ENCODE results near the gene C19orf85. TPM values are rescaled to one million over a fixed set of nuclear protein-coding genes. Genes with fewer than 3 reads are reported as not detected.

C19orf85 gene
- total and polyA plus RNA-seq, 10 of the 15 experiments (the other 5 are each of a cell fraction or from before 2014, with no cell fraction given) = not detected

- 15% methylated on average over 17 of the region's 18 CpGs for WGBS (ENCODE audit: insufficient coverage, insufficient replicate concordance, low lambda C conversion rate, missing lambda C conversion rate)
- H2AFZ ChIP-seq (ENCODE audit: control insufficient read depth, low read depth, low read length) = peak overlapping the region; percentile 86
- ChIA-PET CTCF (interaction anchor here (0.5 to 1.7 kb wide), 5 partner anchors 9 to 768 kb away, joined by 3 to 16 read pairs (median 4); partner anchors contain the start of genes ISOC2 and ZNF628), POLR2A (interaction anchor here (0.6 to 1.0 kb wide), 2 partner anchors 18 to 98 kb away, joined by 3 read pairs; no protein-coding TSS in a partner anchor), RAD21 (ENCODE audit: unreplicated experiment) (interaction anchor here (1.0 to 1.3 kb wide), 5 partner anchors 9 to 146 kb away, joined by 3 to 10 read pairs (median 3); partner anchors contain the start of genes ISOC2 and ZNF628), SMC1A (ENCODE audit: uncharacterized antibody, unreplicated experiment) (interaction anchor here (0.9 to 1.6 kb wide), 4 partner anchors 9 to 114 kb away, joined by 3 to 7 read pairs (median 4); partner anchors contain the start of genes FIZ1 and ZNF628)
- H3K36me3 ChIP-seq (ENCODE audit: control insufficient read depth in 2 of 2, insufficient read depth in 2 of 2, low read length in 1 of 2) = peaks cover 0 to 9% of the 10 kb centered on the region in 2 experiments; a peak in 2 of 4 replicates
- in situ Hi-C loops (cut with MboI) = no loop called here
- intact Hi-C loops (cut with micrococcal nuclease; ENCODE audit: unreplicated experiment) = no loop called here
- FAIRE-seq = no peak
- peaks cover 6% of the 10 kb centered on the region for H3K4me1 ChIP-seq (ENCODE audit: control insufficient read depth, insufficient read depth, low read length)
- no peaks in the 10 kb centered on the region for H4K20me1 ChIP-seq (ENCODE audit: control insufficient read depth, insufficient read depth)
- H3K9me3 ChIP-seq (replicated peaks; ENCODE audit: control insufficient read depth, insufficient read depth, low read length) = no peaks in the 10 kb centered on the region
- ATAC-seq = peak; percentile 40
- no peaks in the 10 kb centered on the region for H3K27me3 ChIP-seq (replicated peaks in 1 of 2; ENCODE audit: control insufficient read depth in 2 of 2, insufficient read depth in 2 of 2, low read length in 1 of 2)
- 0 out of 2 replicates have a peak, but pooled peaks have one; percentile 1 for TF ChIP-seq TAF1 (IDR thresholded peaks at IDR 0.05; ENCODE audit: borderline replicate concordance, low read depth, low read length)
- 0 out of 2 replicates have a peak, but pooled peaks have one; percentile 14 for TF ChIP-seq PKNOX1 (IDR thresholded peaks at IDR 0.05)
- TF ChIP-seq BCLAF1 (IDR thresholded peaks at IDR 0.05) = no peak
- TF ChIP-seq CHD1 (IDR thresholded peaks at IDR 0.05; ENCODE audit: low read depth, low read length) = no peak
- TF ChIP-seq ESRRA (IDR thresholded peaks at IDR 0.05; ENCODE audit: low read length) = no peak
- TF ChIP-seq SUZ12 (IDR thresholded peaks at IDR 0.05; ENCODE audit: unreplicated experiment) = no peak
- TF ChIP-seq SKIL (IDR thresholded peaks at IDR 0.05; ENCODE audit: low read depth, poor library complexity, severe bottlenecking) = no peak
- TF ChIP-seq SUPT20H (IDR thresholded peaks at IDR 0.05; ENCODE audit: borderline replicate concordance, control insufficient read depth, low read depth, low read length) = no peak
- no peak for TF ChIP-seq ATF3 (IDR thresholded peaks at IDR 0.05; ENCODE audit: borderline replicate concordance, extremely low read depth, low read depth, low read length)
- BruUV-seq (replicated peaks) = TSS peak; percentile 65
- peak overlapping the region; percentile 78 for H3K4me3 ChIP-seq
- peak overlapping the region; percentile 78 for H3K9ac ChIP-seq (ENCODE audit: control insufficient read depth, insufficient read depth, low read length)
- no peak for DNase-seq (ENCODE audit: low read depth, low spot score)
- H3K27ac ChIP-seq (ENCODE audit: control insufficient read depth, insufficient read depth) = peak overlapping the region; percentile 58; the same call in 1 of the 2 replicates
- H3K79me2 ChIP-seq (ENCODE audit: control insufficient read depth, insufficient read depth, low read length) = no peaks in the 10 kb centered on the region; the same call in 1 of the 2 replicates
- peak overlapping the region; percentile 68 for H3K4me2 ChIP-seq (ENCODE audit: control insufficient read depth, insufficient read depth)
These were observed 21.0 kb upstream of the C19orf85 start for GRCh38 chr19:55485439-55486011.

All from GM12878 (cell line).